ENCODE results near the gene SKIDA1. TPM values are rescaled to one million over a fixed set of nuclear protein-coding genes. Genes with fewer than 3 reads are reported as not detected.

The SKIDA1 gene
- total and polyA plus RNA-seq, 2 of the 4 experiments (the other 2 are of a cell fraction): 0.36 to 0.72 TPM

DNA sequence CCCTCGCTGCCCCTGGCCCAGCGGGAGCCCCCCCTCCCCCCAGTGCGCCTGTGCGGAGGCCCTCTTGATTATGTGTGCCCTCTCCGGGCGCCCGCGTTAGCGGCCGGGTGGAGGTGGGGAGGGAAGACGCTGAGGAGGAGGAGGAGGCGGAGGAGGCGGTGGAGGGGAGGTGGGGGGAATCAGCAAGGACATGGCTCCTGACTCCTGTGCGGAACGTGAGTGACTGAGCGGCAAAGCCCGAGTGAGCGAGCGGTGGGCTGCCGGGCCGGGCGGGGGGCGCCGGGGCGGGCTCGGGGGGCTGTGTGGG is 8.8 kb upstream of the SKIDA1 start:
- no peak overlapping the region for H2BK20ac ChIP-seq (ENCODE audit: low read depth, low read length)
- H3K56ac ChIP-seq (ENCODE audit: extremely low read depth, insufficient read depth, low read length): no peak overlapping the region
- WGBS, 2 experiments (ENCODE audit: extremely low coverage in 2 of 2, insufficient read length in 1 of 2): no CpG with 5 or more reads among the region's 26 CpGs
- peak overlapping the region; percentile 97 for H3K27ac ChIP-seq (ENCODE audit: insufficient read depth, low read length)
- H4K5ac ChIP-seq (ENCODE audit: low read depth, low read length): no peak overlapping the region
- 0 out of 2 replicates have a peak, but pooled peaks cover 2% of the 10 kb centered on the region for H3K4me1 ChIP-seq (ENCODE audit: control insufficient read depth, insufficient read depth, low read length)
- BruUV-seq (replicated peaks): no TSS peak
- ATAC-seq (ENCODE audit: low read depth): no peak
- H3K14ac ChIP-seq (replicated peaks; ENCODE audit: low read depth, low read length): peak overlapping the region; percentile 57; the same call in 1 of the 2 replicates
- H2AK9ac ChIP-seq (replicated peaks; ENCODE audit: low read depth, low read length, poor library complexity): peak overlapping the region; percentile 46
- no peak overlapping the region for H2AK5ac ChIP-seq (ENCODE audit: low read depth, low read length)
- no peak for DNase-seq
- no peaks in the 10 kb centered on the region for H3K27me3 ChIP-seq (ENCODE audit: control insufficient read depth, insufficient read depth, low read length)
- peaks cover 8% of the 10 kb centered on the region; the same call in 1 of the 2 replicates for H4K20me1 ChIP-seq (ENCODE audit: insufficient read depth, low read length)
- no peak overlapping the region; the same call in 1 of the 2 replicates for H3K18ac ChIP-seq (ENCODE audit: low read depth, low read length)
- H2AFZ ChIP-seq (replicated peaks; ENCODE audit: low read length, poor library complexity): peak overlapping the region; percentile 78
- H3K4ac ChIP-seq (ENCODE audit: low read depth, low read length): peak overlapping the region; percentile 40; the same call in 1 of the 2 replicates
- H4K8ac ChIP-seq (ENCODE audit: low read depth in 2 of 2, low read length in 2 of 2): peak overlapping the region in 1 of 2 experiments; percentile 90; a peak in 1 of 4 replicates
- H2BK5ac ChIP-seq (ENCODE audit: low read depth, low read length, poor library complexity, severe bottlenecking): peak overlapping the region; percentile 81
- peaks cover 2% of the 10 kb centered on the region; the same call in 1 of the 2 replicates for H3K36me3 ChIP-seq (ENCODE audit: control insufficient read depth, insufficient read depth, low read length)
- peak overlapping the region; percentile 34; the same call in 1 of the 2 replicates for H4K91ac ChIP-seq (ENCODE audit: insufficient read depth, low read depth, low read length)
- TF ChIP-seq RCOR1 (IDR thresholded peaks at IDR 0.05; ENCODE audit: insufficient replicate concordance, low read length): no peak
- TF ChIP-seq MXI1 (IDR thresholded peaks at IDR 0.05; ENCODE audit: borderline replicate concordance, low read depth, low read length): no peak
- TF ChIP-seq SMC3 (IDR thresholded peaks at IDR 0.05; ENCODE audit: low read depth, low read length): no peak
- TF ChIP-seq NFE2L2 (IDR thresholded peaks at IDR 0.05; ENCODE audit: low read depth, low read length): no peak
- TF ChIP-seq CEBPB (IDR thresholded peaks at IDR 0.05; ENCODE audit: low read depth, low read length): no peak
- TF ChIP-seq MAFK (IDR thresholded peaks at IDR 0.05; ENCODE audit: low read depth, low read length): no peak
- TF ChIP-seq BHLHE40 (IDR thresholded peaks at IDR 0.05; ENCODE audit: low read depth, low read length): no peak
- TF ChIP-seq, protein P1, sequence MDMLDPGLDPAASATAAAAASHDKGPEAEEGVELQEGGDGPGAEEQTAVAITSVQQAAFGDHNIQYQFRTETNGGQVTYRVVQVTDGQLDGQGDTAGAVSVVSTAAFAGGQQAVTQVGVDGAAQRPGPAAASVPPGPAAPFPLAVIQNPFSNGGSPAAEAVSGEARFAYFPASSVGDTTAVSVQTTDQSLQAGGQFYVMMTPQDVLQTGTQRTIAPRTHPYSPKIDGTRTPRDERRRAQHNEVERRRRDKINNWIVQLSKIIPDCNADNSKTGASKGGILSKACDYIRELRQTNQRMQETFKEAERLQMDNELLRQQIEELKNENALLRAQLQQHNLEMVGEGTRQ (IDR thresholded peaks at IDR 0.05; ENCODE audit: low read depth, low read length): no peak
- no peak for TF ChIP-seq RAD21 (IDR thresholded peaks at IDR 0.05; ENCODE audit: low read length)
- TF ChIP-seq, protein P2, sequence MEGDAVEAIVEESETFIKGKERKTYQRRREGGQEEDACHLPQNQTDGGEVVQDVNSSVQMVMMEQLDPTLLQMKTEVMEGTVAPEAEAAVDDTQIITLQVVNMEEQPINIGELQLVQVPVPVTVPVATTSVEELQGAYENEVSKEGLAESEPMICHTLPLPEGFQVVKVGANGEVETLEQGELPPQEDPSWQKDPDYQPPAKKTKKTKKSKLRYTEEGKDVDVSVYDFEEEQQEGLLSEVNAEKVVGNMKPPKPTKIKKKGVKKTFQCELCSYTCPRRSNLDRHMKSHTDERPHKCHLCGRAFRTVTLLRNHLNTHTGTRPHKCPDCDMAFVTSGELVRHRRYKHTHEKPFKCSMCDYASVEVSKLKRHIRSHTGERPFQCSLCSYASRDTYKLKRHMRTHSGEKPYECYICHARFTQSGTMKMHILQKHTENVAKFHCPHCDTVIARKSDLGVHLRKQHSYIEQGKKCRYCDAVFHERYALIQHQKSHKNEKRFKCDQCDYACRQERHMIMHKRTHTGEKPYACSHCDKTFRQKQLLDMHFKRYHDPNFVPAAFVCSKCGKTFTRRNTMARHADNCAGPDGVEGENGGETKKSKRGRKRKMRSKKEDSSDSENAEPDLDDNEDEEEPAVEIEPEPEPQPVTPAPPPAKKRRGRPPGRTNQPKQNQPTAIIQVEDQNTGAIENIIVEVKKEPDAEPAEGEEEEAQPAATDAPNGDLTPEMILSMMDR (conservative IDR thresholded peaks at IDR 0.05; ENCODE audit: low read depth, low read length): no peak
- TF ChIP-seq, protein P3, sequence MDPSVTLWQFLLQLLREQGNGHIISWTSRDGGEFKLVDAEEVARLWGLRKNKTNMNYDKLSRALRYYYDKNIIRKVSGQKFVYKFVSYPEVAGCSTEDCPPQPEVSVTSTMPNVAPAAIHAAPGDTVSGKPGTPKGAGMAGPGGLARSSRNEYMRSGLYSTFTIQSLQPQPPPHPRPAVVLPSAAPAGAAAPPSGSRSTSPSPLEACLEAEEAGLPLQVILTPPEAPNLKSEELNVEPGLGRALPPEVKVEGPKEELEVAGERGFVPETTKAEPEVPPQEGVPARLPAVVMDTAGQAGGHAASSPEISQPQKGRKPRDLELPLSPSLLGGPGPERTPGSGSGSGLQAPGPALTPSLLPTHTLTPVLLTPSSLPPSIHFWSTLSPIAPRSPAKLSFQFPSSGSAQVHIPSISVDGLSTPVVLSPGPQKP (IDR thresholded peaks at IDR 0.05; ENCODE audit: borderline replicate concordance, low read depth, low read length): no peak
- no peak for TF ChIP-seq RFX5 (IDR thresholded peaks at IDR 0.05; ENCODE audit: low read depth, low read length)
- no peak overlapping the region for H2BK120ac ChIP-seq (ENCODE audit: low read depth, low read length)
- peak overlapping the region; percentile 89 for H3K4me3 ChIP-seq (ENCODE audit: insufficient read depth, low read depth, low read length)
- peaks cover 0 to 15% of the 10 kb centered on the region in 2 experiments; a peak in 3 of 4 replicates for H3K79me1 ChIP-seq (ENCODE audit: low read depth in 1 of 2, low read length in 2 of 2)
- dilution Hi-C loops (cut with HindIII; ENCODE audit: low sequenced_read_pairs, unreplicated experiment): no loop called here
- intact Hi-C loops (cut with micrococcal nuclease): loop anchor here (1.0 to 2.0 kb wide), 3 partner anchors 8 to 255 kb away; no protein-coding TSS in a partner anchor
- CTCF ChIA-PET: no interaction called here
- no peak overlapping the region; the same call in 1 of the 2 replicates for H3K4me2 ChIP-seq (ENCODE audit: low read depth, low read length)
- H2BK15ac ChIP-seq (ENCODE audit: low read depth, low read length): no peak overlapping the region
- POLR2A ChIA-PET (ENCODE audit: unreplicated experiment): no interaction called here
- H3K9me3 ChIP-seq (ENCODE audit: control insufficient read depth, insufficient read depth, low read length): no peaks in the 10 kb centered on the region
- no peak overlapping the region for H3K23ac ChIP-seq (ENCODE audit: low read depth, low read length)
- no peaks in the 10 kb centered on the region for H3K9me1 ChIP-seq (ENCODE audit: insufficient read depth, low read length)
- H3K9ac ChIP-seq (ENCODE audit: low read depth, low read length): peak overlapping the region; percentile 100
- in situ Hi-C loops (cut with MboI; ENCODE audit: low sequenced_read_pairs): no loop called here
